ENCODE results near the gene TRIM44. TPM values are rescaled to one million over a fixed set of nuclear protein-coding genes. Genes with fewer than 3 reads are reported as not detected.
"Not testable (repeated sequence)": the region's sequence is repeated elsewhere in the genome, so short reads cannot be mapped to it uniquely, and the experiment has no call there.

The TRIM44 gene
- total RNA-seq, 1 donor = 16.8 TPM

DNA sequence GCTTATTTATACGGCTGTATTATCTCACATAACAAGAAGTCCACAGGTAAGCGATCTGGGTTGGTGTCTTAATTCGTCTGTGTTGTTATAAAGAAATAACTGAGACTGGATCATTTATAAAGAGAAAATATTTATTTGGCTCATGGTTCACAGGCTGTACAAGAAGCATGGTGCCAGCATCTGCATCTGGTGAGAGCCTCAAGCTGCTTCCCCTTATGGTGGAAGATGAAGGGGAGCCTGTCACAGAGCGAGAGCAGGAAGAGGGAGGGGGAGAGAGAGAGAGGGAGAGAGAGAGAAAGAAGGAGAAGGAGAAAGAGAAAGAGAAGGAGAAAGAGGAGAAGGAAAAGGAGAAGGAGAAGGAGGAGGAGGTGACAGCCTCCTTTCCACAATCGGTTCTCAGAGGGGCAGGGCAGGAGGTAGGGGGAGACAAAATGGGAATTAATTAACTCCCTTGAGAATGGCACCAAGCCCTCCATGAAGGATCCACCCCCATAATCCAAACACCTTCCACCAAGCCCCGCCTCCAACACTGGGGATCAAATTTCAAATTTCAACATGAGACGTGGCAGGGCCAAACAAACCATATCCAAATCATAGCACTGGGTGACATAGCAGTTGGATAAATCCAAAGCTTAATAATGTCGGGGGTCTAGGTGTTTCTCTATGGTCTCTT, 15.0 kb upstream of the TRIM44 start:
- TF ChIP-seq, protein P1, sequence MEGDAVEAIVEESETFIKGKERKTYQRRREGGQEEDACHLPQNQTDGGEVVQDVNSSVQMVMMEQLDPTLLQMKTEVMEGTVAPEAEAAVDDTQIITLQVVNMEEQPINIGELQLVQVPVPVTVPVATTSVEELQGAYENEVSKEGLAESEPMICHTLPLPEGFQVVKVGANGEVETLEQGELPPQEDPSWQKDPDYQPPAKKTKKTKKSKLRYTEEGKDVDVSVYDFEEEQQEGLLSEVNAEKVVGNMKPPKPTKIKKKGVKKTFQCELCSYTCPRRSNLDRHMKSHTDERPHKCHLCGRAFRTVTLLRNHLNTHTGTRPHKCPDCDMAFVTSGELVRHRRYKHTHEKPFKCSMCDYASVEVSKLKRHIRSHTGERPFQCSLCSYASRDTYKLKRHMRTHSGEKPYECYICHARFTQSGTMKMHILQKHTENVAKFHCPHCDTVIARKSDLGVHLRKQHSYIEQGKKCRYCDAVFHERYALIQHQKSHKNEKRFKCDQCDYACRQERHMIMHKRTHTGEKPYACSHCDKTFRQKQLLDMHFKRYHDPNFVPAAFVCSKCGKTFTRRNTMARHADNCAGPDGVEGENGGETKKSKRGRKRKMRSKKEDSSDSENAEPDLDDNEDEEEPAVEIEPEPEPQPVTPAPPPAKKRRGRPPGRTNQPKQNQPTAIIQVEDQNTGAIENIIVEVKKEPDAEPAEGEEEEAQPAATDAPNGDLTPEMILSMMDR (IDR thresholded peaks at IDR 0.05; ENCODE audit: insufficient read depth, low read depth, low read length) = no peak
- H3K4me3 ChIP-seq (ENCODE audit: low read depth, low read length) = no peak overlapping the region
- no peak for DNase-seq (ENCODE audit: low read depth)

DNA sequence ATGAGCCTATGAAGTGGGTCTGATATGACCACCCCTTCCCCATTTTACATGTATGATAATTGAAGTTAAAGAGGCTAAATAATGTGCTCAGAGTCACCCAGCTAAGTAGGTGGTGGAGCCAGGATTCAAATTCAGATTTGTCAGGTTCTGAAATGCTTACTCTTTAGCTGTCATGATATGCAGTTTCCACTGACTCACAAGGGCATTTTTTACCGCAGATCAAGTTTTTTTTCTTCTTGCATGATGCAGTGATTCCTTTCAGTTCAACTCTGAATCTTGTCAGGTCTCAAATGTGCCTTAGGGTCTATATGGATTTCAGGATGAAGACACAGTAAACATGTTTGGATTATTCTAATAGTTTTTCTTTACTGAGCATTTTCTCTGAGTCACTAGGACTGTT, 12.6 kb upstream of the TRIM44 start:
- TF ChIP-seq, protein P1 (IDR thresholded peaks at IDR 0.05; ENCODE audit: insufficient read depth, low read depth, low read length) = no peak
- peak; percentile 7 for DNase-seq (ENCODE audit: low read depth)

DNA sequence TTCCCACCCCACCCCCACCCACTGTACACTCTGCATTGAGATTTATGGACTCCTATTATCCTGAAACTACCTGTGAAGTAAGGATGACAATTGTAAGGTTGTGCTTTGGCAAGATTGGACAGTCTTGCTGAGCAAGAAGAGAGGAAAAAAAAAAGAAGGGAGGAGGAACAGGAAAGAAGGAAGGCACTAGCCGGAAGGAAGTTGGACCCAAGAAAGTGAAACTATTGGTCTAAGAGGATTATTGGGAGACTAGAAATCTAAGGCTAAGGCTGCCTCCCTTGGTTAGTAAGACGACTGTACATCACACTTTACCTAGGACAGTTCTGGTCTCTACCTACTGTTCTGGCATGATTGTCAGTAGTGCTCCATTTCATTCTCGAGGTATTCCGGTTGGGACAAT, 12.1 kb upstream of the TRIM44 start:
- no peak overlapping the region for H3K4me3 ChIP-seq (ENCODE audit: low read depth, low read length)
- TF ChIP-seq, protein P1 (IDR thresholded peaks at IDR 0.05; ENCODE audit: insufficient read depth, low read depth, low read length) = no peak
- DNase-seq (ENCODE audit: low read depth) = no peak

More for the DNA sequence above, 12.6 kb upstream of the TRIM44 start:
- H3K4me3 ChIP-seq (ENCODE audit: low read depth, low read length) = no peak overlapping the region

DNA sequence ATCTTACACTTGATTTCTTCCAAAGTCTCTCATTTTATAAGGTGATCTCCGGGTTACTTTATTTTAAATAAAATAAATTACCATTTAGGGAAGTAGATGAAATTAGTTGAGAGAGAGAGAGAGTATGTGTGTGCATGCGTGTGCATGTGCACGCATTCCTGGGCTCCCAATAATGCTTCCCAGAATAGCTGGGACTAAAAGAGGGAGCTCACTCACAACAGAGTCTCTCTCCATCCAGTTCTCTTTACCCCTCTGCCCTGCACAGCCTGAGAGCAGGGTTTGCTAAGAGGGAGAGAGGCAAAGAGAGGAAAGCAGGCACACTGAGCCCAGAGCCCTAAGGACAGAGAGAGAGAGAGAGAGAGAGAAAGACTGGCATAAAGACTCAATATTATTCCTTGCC, 11.3 kb upstream of the TRIM44 start:
- TF ChIP-seq, protein P1 (IDR thresholded peaks at IDR 0.05; ENCODE audit: insufficient read depth, low read depth, low read length) = no peak
- DNase-seq (ENCODE audit: low read depth) = no peak
- H3K4me3 ChIP-seq (ENCODE audit: low read depth, low read length) = no peak overlapping the region

DNA sequence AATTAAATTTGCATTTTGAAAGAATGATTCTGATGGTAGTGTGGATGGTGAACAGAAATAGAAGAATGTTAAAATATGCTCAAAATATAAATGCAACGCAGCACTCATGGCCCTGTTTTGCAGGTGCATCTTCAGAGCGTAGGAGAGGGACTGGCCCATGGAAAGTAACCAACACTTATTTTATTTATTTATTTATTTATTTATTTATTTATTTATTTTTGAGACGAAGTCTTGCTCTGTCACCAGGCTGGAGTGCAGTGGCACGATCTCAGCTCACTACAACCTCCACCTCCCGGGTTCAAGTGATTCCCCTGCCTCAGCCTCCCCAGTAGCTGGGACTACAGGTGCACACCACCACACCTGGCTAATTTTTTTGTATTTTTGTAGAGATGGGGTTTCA, 9.8 kb upstream of the TRIM44 start:
- not testable (repeated sequence) for DNase-seq (ENCODE audit: low read depth); H3K4me3 ChIP-seq (ENCODE audit: low read depth, low read length)

DNA sequence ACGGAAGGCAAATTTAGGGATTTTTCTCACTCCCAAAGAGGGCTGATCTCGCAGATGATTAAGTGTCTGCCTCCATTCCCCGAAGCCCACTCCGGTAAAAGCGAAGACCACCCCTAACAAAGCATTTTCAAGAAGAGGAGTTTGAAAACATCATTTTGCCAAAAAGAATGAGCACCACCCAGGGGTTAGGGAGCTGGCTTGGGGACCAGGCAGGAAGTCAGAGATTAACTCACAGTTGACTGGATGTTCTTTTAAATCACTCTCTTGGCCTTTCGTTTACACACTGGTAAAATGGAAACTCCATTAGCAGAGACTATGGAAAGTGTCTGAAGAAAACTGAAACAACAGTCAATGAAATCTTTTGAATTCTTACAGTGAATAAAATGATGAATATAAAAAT, 7.9 kb upstream of the TRIM44 start:
- DNase-seq (ENCODE audit: low read depth) = no peak
- TF ChIP-seq, protein P1 (IDR thresholded peaks at IDR 0.05; ENCODE audit: insufficient read depth, low read depth, low read length) = no peak
- no peak overlapping the region for H3K4me3 ChIP-seq (ENCODE audit: low read depth, low read length)

DNA sequence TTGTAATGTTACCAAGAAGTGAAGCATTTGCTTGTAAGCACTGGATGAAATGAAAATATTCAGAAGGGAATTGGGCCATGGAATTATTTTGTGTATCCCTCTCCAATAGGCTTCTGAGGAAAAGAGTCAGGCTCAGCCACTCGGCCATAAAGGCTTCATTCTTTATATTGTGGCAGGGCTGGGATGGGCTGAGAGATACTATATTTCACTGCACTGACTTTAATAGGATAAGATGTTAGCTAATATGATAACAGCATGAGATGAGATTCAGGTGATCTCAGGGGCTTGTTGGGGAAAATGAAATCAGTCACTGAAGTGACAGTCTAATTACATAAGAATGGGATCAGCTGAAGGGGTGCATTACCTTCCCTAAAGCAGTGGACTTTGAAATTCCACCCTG, 7.3 kb upstream of the TRIM44 start:
- TF ChIP-seq, protein P1 (IDR thresholded peaks at IDR 0.05; ENCODE audit: insufficient read depth, low read depth, low read length) = no peak
- no peak overlapping the region for H3K4me3 ChIP-seq (ENCODE audit: low read depth, low read length)
- DNase-seq (ENCODE audit: low read depth) = no peak
